Thoracic aorta (tissue), 2 donors: ENCODE data around the gene MPC1. TPM values are rescaled to one million over a fixed set of nuclear protein-coding genes. Genes with fewer than 3 reads are reported as not detected.

Source experiments
- ATAC-seq: fragments of 150-250 bp; one replicate; pipeline ENCODE4 v1.8.0; 2017; ENCODE audit warnings: low read depth; ENCODE audit not compliant: insufficient number of reproducible peaks, low FRiP score
- DNase-seq: peaks from one replicate; pipeline ENCODE4 v3.0.0-alpha.2; 2020; ENCODE audit warnings: low spot score
- H3K27ac ChIP-seq, 2 donors: fragments of 200-600 bp; sonication (generic); 1 replicate in 1 of 2; 2 replicates in 1 of 2; pipeline ENCODE4 v1.5.1; 2016; ENCODE audit warnings: mild to moderate bottlenecking in 2 of 2, moderate library complexity in 2 of 2
- H3K27me3 ChIP-seq: fragments of 200-600 bp; sonication (generic); replicated peaks from 2 replicates; pipeline ENCODE4 v1.6.0; 2016; ENCODE audit warnings: mild to moderate bottlenecking; ENCODE audit not compliant: insufficient read depth
- H3K36me3 ChIP-seq: fragments of 200-600 bp; sonication (generic); one replicate; pipeline ENCODE4 v1.5.1; 2016
- H3K4me1 ChIP-seq, 2 donors: fragments of 200-600 bp; sonication (generic); 1 replicate in 1 of 2; 2 replicates in 1 of 2; pipeline versions ENCODE4 v1.5.1 to v1.6.0; 2016; ENCODE audit warnings: low read depth in 2 of 2, mild to moderate bottlenecking in 1 of 2; ENCODE audit not compliant: control insufficient read depth in 1 of 2
- H3K4me3 ChIP-seq: fragments of 200-600 bp; sonication (generic); 2 replicates; pipeline ENCODE4 v1.5.1; 2016; ENCODE audit warnings: mild to moderate bottlenecking
- H3K9me3 ChIP-seq: fragments of 200-600 bp; sonication (generic); 2 replicates; pipeline ENCODE4 v1.5.1; 2016
- total RNA-seq, 2 donors: library from RNA; depleted of rRNA; stranded (reverse); fragments of >200 nt; gene quantifications; one replicate each; pipeline versions ENCODE4 v1.1.0 to v1.2.3, GENCODE V29; 2016
- TF ChIP-seq, protein P1 (sequence below): fragments of 200-600 bp; sonication (generic); IDR thresholded peaks from one replicate; pipeline ENCODE4 v1.5.1; 2019; ENCODE audit warnings: antibody characterized with exemption

MPC1 gene
- total RNA-seq, 2 donors from 2014 or later: 43.8 to 56.0 TPM

- Histone ChIP-seq H3K9me3 (no peaks in the 10 kb centered on the region), H3K27ac (no peak overlapping the region)
Observed at GRCh38 chr6:166361077-166361429, 21.7 kb downstream of the MPC1 start.

GRCh38 chr6:166360243-166361076, 22.3 kb downstream of the MPC1 start:
- Histone ChIP-seq H3K9me3 (no peaks in the 10 kb centered on the region), H3K27me3 (no peaks in the 10 kb centered on the region), H3K36me3 (no peaks in the 10 kb centered on the region), H3K27ac (no peak overlapping the region), H3K4me1 (peaks cover under 1 to 19% of the 10 kb centered on the region in 2 donors), H3K4me3 (no peak overlapping the region)
- DNase-seq (no peak), ATAC-seq (no peak)
- TF ChIP-seq, protein P1, sequence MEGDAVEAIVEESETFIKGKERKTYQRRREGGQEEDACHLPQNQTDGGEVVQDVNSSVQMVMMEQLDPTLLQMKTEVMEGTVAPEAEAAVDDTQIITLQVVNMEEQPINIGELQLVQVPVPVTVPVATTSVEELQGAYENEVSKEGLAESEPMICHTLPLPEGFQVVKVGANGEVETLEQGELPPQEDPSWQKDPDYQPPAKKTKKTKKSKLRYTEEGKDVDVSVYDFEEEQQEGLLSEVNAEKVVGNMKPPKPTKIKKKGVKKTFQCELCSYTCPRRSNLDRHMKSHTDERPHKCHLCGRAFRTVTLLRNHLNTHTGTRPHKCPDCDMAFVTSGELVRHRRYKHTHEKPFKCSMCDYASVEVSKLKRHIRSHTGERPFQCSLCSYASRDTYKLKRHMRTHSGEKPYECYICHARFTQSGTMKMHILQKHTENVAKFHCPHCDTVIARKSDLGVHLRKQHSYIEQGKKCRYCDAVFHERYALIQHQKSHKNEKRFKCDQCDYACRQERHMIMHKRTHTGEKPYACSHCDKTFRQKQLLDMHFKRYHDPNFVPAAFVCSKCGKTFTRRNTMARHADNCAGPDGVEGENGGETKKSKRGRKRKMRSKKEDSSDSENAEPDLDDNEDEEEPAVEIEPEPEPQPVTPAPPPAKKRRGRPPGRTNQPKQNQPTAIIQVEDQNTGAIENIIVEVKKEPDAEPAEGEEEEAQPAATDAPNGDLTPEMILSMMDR: no peak

More at GRCh38 chr6:166361077-166361429, 21.7 kb downstream of the MPC1 start:
- TF ChIP-seq, protein P1: no peak
- ATAC-seq (no peak), DNase-seq (no peak)
- Histone ChIP-seq H3K27me3 (no peaks in the 10 kb centered on the region), H3K4me1 (peaks cover 7 to 24% of the 10 kb centered on the region in 2 donors), H3K36me3 (no peaks in the 10 kb centered on the region), H3K4me3 (no peak overlapping the region)

DNA sequence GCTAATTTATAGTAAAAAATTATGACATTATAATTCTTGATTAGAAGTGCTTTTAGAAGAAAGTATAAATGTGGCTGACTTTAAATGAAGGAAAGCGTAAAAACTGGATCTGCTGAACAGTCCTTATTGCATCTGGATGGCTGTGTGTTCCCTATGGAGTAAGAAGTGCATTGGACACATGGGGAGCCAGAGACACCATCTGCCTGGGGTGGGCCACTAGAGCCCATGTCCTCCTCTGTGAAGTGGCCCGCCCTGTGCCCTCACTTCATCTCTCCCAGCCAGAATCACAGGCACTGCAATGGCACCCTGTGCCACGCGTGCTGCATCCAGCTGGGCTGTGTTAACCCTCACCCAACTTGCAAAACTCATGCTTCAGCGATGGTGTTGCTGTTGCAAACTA, 27.2 kb downstream of the MPC1 start:
- Histone ChIP-seq H3K4me3 (no peak overlapping the region), H3K4me1 (no peaks in the 10 kb centered on the region), H3K9me3 (no peaks in the 10 kb centered on the region), H3K27me3 (no peaks in the 10 kb centered on the region), H3K36me3 (no peaks in the 10 kb centered on the region), H3K27ac (no peak overlapping the region)
- ATAC-seq: no peak
- DNase-seq: no peak
- TF ChIP-seq, protein P1: no peak

DNA sequence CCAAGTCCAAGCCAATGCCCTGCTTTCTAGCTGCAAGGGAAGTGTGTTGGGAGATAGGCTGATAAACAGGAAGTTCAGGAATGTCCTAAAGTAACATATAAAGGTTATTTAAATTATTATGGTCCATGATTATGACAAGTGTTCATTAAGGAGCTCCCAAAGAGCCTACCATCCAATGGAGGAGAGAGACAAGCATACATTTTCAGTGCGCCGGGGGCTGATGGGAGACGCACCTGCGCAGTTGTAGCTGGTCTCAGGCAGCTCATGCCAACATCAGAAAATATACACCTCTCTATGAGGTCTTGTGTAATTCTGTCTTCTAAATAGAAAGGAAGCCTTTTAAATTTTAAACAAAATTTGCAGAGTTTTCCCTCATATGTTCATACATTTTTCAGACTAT, 27.8 kb downstream of the MPC1 start:
- TF ChIP-seq, protein P1: no peak
- no peaks in the 10 kb centered on the region for H3K36me3 ChIP-seq
- no peak for ATAC-seq
- no peak for DNase-seq
- H3K4me3 ChIP-seq: no peak overlapping the region
- no peaks in the 10 kb centered on the region for H3K9me3 ChIP-seq
- no peaks in the 10 kb centered on the region for H3K4me1 ChIP-seq
- no peaks in the 10 kb centered on the region for H3K27me3 ChIP-seq
- H3K27ac ChIP-seq: no peak overlapping the region

GRCh38 chr6:166354143-166354542, 28.6 kb downstream of the MPC1 start:
- no peak for ATAC-seq
- no peaks in the 10 kb centered on the region for H3K36me3 ChIP-seq
- H3K4me1 ChIP-seq: no peaks in the 10 kb centered on the region
- no peak overlapping the region for H3K27ac ChIP-seq
- no peak overlapping the region for H3K4me3 ChIP-seq
- H3K27me3 ChIP-seq: no peaks in the 10 kb centered on the region
- TF ChIP-seq, protein P1: no peak
- no peaks in the 10 kb centered on the region for H3K9me3 ChIP-seq
- no peak for DNase-seq
